OCI-LY1 (cell line): ENCODE data around the gene PFKFB2.

Experiments used
- CTCF ChIP-seq: fragments of 200-600 bp; sonication (generic), shearing (Covaris generic); IDR thresholded peaks from 2 replicates; pipeline ENCODE4 v1.5.1; 2017; ENCODE audit warnings: mild to moderate bottlenecking, antibody characterized with exemption, low read length, moderate library complexity, mixed read lengths
- EZH2 ChIP-seq: fragments of 200-600 bp; sonication (generic), shearing (Covaris generic); IDR thresholded peaks from 2 replicates; pipeline ENCODE4 v1.8.0; 2017; ENCODE audit warnings: borderline replicate concordance, mixed run types, mild to moderate bottlenecking, antibody characterized with exemption, low read length, moderate library complexity, mixed read lengths

DNA sequence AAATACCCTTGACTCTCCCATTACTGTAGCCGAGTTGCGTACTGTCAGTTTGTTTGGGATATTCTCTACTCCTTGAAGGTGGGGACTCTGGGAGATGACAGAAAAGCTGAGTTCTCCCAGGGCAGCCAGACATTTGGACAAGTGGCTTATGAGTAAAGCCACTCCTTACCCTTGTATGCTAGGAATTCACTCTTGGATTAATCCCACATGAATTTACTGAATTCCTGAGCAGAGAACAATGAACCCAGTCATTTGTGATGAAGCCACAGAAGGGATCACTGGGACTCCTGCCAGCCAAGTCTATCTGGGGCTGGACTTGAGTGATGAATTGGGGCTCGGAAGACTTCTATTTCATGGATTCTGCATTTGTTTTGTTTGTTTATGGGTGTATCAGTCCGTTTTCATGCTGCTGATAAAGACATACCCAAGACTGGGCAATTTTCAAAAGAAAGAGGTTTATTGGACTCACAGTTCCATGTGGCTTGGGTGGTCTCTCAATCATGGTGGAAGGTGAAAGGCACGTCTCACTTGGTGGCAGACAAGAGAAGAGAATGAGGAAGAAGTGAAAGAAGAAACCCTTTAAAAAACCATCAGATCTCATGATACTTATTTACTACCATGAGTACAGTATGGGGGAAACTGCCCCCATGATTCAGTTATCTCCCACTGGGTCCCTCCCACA, 45.6 kb upstream of the PFKFB2 start:
- TF ChIP-seq CTCF (no peak), EZH2 (no peak)
